ENCODE measurements around the gene THBS1. TPM values are rescaled to one million over a fixed set of nuclear protein-coding genes. Genes with fewer than 3 reads are reported as not detected.

Gene THBS1
- total RNA-seq: 114 and 120 TPM in 2 replicates

DNA sequence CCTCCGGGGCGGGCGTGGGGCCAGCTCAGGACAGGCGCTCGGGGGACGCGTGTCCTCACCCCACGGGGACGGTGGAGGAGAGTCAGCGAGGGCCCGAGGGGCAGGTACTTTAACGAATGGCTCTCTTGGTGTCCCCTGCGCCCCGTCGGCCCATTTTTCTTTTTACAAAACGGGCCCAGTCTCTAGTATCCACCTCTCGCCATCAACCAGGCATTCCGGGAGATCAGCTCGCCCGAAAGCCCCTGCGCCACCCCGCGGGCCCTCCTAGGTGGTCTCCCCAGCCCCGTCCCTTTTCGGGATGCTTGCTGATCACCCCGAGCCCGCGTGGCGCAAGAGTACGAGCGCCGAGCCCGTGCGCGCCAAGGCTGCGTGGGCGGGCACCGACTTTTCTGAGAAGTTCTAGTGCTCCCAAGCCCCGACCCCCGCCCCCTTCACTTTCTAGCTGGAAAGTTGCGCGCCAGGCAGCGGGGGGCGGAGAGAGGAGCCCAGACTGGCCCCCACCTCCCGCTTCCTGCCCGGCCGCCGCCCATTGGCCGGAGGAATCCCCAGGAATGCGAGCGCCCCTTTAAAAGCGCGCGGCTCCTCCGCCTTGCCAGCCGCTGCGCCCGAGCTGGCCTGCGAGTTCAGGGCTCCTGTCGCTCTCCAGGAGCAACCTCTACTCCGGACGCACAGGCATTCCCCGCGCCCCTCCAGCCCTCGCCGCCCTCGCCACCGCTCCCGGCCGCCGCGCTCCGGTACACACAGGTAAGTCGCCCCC, at the start of gene THBS1:
Gene THBS1 (plus strand): TSS at position 595 of the 757 bp plus-strand sequence. CDS start 779 bp downstream, outside the sequence.

Other genes with a start within 250 kb of the THBS1 start
- gene FSIP1, start 201.8 kb downstream of the THBS1 start, total RNA-seq: 1.4 and 1.6 TPM in 2 replicates

All from myometrial cell (primary cell).